Calu3 (cell line): ENCODE results near the gene SLC35E1. TPM values are rescaled to one million over a fixed set of nuclear protein-coding genes. Genes with fewer than 3 reads are reported as not detected.

Source experiments
- BruUV-seq: library from RNA; stranded (reverse); fragments of 400-500 nt; replicated peaks from 2 replicates; lab custom pipeline; 2021; lab: Mats Ljungman, UMichigan
- CTCF ChIA-PET: fragments of 300-600 bp; sonication (Branson Sonifier 250); formaldehyde crosslinking; loops from one replicate; lab custom pipeline; 2022; ENCODE audit warnings: antibody characterized with exemption; lab: Charles Lee
- DNase-seq: peaks from one replicate; pipeline ENCODE4 v3.0.0; 2022
- H3K27ac Mint-ChIP-seq: one replicate; pipeline ENCODE4 v1.8.0; 2022; ENCODE audit warnings: mixed read lengths; ENCODE audit not compliant: unreplicated experiment
- H3K27me3 Mint-ChIP-seq: one replicate; pipeline ENCODE4 v1.8.0; 2022; ENCODE audit warnings: mixed read lengths; ENCODE audit not compliant: unreplicated experiment
- H3K36me3 Mint-ChIP-seq: one replicate; pipeline ENCODE4 v1.8.0; 2022; ENCODE audit warnings: mild to moderate bottlenecking, moderate library complexity, mixed read lengths; ENCODE audit not compliant: insufficient read depth, unreplicated experiment
- H3K4me1 Mint-ChIP-seq: one replicate; pipeline ENCODE4 v1.8.0; 2022; ENCODE audit warnings: mild to moderate bottlenecking, low read depth, mixed read lengths; ENCODE audit not compliant: unreplicated experiment
- H3K4me3 Mint-ChIP-seq: one replicate; pipeline ENCODE4 v1.8.0; 2022; ENCODE audit warnings: mild to moderate bottlenecking, low read depth, moderate library complexity, mixed read lengths; ENCODE audit not compliant: unreplicated experiment
- H3K9me3 Mint-ChIP-seq: one replicate; pipeline ENCODE4 v1.8.0; 2022; ENCODE audit warnings: low read depth, mixed read lengths; ENCODE audit not compliant: unreplicated experiment
- intact Hi-C: fragments of 100-400 bp; cut with micrococcal nuclease; formaldehyde crosslinking; loops from one replicate; pipeline ENCODE4 v1.10.0; 2022; ENCODE audit not compliant: unreplicated experiment
- total RNA-seq: library from RNA; stranded (reverse); gene quantifications from 2 replicates; pipeline ENCODE4 v1.2.3, GENCODE V29; 2022
- TF ChIP-seq, protein P1 (sequence below): fragments of 200-600 bp; IDR thresholded peaks from one replicate; pipeline ENCODE4 v1.8.0; 2022; ENCODE audit warnings: antibody characterized with exemption; ENCODE audit not compliant: unreplicated experiment

Gene SLC35E1
- total RNA-seq, 1 experiment from 2014 or later: 46.4 TPM

- no peaks in the 10 kb centered on the region for H3K27me3 Mint-ChIP-seq
- intact Hi-C loops: no loop called here
- DNase-seq: no peak
- peaks cover 61% of the 10 kb centered on the region for H3K36me3 Mint-ChIP-seq
- peak overlapping the region; percentile 82 for H3K27ac Mint-ChIP-seq
- CTCF ChIA-PET: no interaction called here
- H3K9me3 Mint-ChIP-seq: no peaks in the 10 kb centered on the region
- H3K4me3 Mint-ChIP-seq: peak overlapping the region; percentile 87
- no TSS peak for BruUV-seq
- TF ChIP-seq, protein P1, sequence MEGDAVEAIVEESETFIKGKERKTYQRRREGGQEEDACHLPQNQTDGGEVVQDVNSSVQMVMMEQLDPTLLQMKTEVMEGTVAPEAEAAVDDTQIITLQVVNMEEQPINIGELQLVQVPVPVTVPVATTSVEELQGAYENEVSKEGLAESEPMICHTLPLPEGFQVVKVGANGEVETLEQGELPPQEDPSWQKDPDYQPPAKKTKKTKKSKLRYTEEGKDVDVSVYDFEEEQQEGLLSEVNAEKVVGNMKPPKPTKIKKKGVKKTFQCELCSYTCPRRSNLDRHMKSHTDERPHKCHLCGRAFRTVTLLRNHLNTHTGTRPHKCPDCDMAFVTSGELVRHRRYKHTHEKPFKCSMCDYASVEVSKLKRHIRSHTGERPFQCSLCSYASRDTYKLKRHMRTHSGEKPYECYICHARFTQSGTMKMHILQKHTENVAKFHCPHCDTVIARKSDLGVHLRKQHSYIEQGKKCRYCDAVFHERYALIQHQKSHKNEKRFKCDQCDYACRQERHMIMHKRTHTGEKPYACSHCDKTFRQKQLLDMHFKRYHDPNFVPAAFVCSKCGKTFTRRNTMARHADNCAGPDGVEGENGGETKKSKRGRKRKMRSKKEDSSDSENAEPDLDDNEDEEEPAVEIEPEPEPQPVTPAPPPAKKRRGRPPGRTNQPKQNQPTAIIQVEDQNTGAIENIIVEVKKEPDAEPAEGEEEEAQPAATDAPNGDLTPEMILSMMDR: no peak
- H3K4me1 Mint-ChIP-seq: peaks cover 19% of the 10 kb centered on the region
Observed at GRCh38 chr19:16571283-16571682, 932 bp downstream of the SLC35E1 start.

- DNase-seq: no peak
- H3K27ac Mint-ChIP-seq: peak overlapping the region; percentile 28
- CTCF ChIA-PET: interaction anchor here (0.7 kb wide), 1 partner anchor 28 kb away, joined by 3 read pairs; no protein-coding TSS in a partner anchor
- BruUV-seq: no TSS peak
- peaks cover 59% of the 10 kb centered on the region for H3K36me3 Mint-ChIP-seq
- H3K4me1 Mint-ChIP-seq: peaks cover 19% of the 10 kb centered on the region
- no peaks in the 10 kb centered on the region for H3K9me3 Mint-ChIP-seq
- no peaks in the 10 kb centered on the region for H3K27me3 Mint-ChIP-seq
- no peak overlapping the region for H3K4me3 Mint-ChIP-seq
- TF ChIP-seq, protein P1: no peak
- intact Hi-C loops: no loop called here
Observed at GRCh38 chr19:16569609-16570320, 2.5 kb downstream of the SLC35E1 start.

- CTCF ChIA-PET: no interaction called here
Observed at GRCh38 chr19:16566702-16567101, 5.5 kb downstream of the SLC35E1 start.

DNA sequence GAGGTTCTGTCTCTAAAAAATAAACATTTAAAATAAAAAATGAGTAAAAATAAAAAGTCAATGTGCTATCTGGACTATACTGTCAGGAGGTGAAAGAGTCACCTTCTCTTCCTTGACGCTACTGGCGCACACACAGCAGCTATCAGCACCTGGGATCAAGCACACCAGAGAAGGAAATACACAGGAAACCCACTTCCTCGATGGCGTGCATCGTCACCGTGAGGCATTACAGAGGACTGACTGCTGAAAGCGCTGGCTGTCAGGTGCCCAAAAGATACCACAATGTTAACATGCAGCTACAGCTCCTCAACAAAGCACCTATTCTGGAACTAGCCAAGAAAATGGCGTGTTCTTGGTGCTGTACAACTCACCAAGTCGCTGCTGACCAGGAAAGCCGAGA lies 6.1 kb downstream of the SLC35E1 start:
- intact Hi-C loops: no loop called here
- Mint-ChIP-seq H3K9me3 (no peaks in the 10 kb centered on the region), H3K27ac (no peak overlapping the region), H3K27me3 (no peaks in the 10 kb centered on the region), H3K4me1 (peaks cover 19% of the 10 kb centered on the region), H3K36me3 (peaks cover 53% of the 10 kb centered on the region), H3K4me3 (no peak overlapping the region)
- TF ChIP-seq, protein P1: no peak
- CTCF ChIA-PET: no interaction called here
- no TSS peak for BruUV-seq
- no peak for DNase-seq

More at GRCh38 chr19:16566702-16567101, 5.5 kb downstream of the SLC35E1 start:
- Mint-ChIP-seq H3K4me3 (no peak overlapping the region), H3K4me1 (peaks cover 19% of the 10 kb centered on the region), H3K27ac (no peak overlapping the region), H3K36me3 (peaks cover 53% of the 10 kb centered on the region), H3K27me3 (no peaks in the 10 kb centered on the region), H3K9me3 (no peaks in the 10 kb centered on the region)
- DNase-seq: no peak
- TF ChIP-seq, protein P1: no peak
- intact Hi-C loops: no loop called here
- BruUV-seq: no TSS peak
